KMS-11 (cell line): ENCODE measurements around the gene IL1RAPL2.

Experiments used
- H2AFZ ChIP-seq: fragments of 200-600 bp; sonication (generic); 2 replicates; pipeline ENCODE4 v1.6.1; 2016; ENCODE audit warnings: antibody characterized with exemption, mixed run types, low read depth
- H3K27ac ChIP-seq: fragments of 200-600 bp; sonication (generic); 2 replicates; pipeline ENCODE4 v1.6.1; 2016; ENCODE audit warnings: mild to moderate bottlenecking, mixed run types
- H3K27me3 ChIP-seq: fragments of 200-600 bp; sonication (generic); 2 replicates; pipeline ENCODE4 v1.6.1; 2017; ENCODE audit warnings: mild to moderate bottlenecking, low read depth, mixed run types, moderate library complexity; ENCODE audit not compliant: insufficient read depth
- H3K36me3 ChIP-seq: fragments of 200-600 bp; sonication (generic); 2 replicates; pipeline ENCODE4 v1.6.1; 2017; ENCODE audit warnings: mild to moderate bottlenecking, mixed run types; ENCODE audit not compliant: insufficient read depth
- H3K4me1 ChIP-seq: fragments of 200-600 bp; sonication (generic); 2 replicates; pipeline ENCODE4 v1.6.1; 2016; ENCODE audit warnings: mild to moderate bottlenecking, low read depth, mixed run types; ENCODE audit not compliant: poor library complexity, severe bottlenecking
- H3K4me2 ChIP-seq: fragments of 200-600 bp; sonication (generic); 2 replicates; pipeline ENCODE4 v1.7.0; 2016; ENCODE audit warnings: mild to moderate bottlenecking, mixed run types
- H3K4me3 ChIP-seq: fragments of 200-600 bp; sonication (generic); IDR thresholded peaks from 2 replicates; pipeline ENCODE4 v1.6.1; 2017; ENCODE audit warnings: low read depth, low read length, mixed read lengths; ENCODE audit not compliant: insufficient read depth
- H3K79me2 ChIP-seq: fragments of 200-600 bp; sonication (generic); 2 replicates; pipeline ENCODE4 v1.6.1; 2016; ENCODE audit warnings: low read depth, mixed run types; ENCODE audit not compliant: insufficient read depth
- H3K9ac ChIP-seq: fragments of 200-600 bp; sonication (generic); 2 replicates; pipeline ENCODE4 v1.6.1; 2016; ENCODE audit warnings: mild to moderate bottlenecking, mixed run types
- H4K20me1 ChIP-seq: fragments of 200-600 bp; sonication (generic); 2 replicates; pipeline ENCODE4 v1.6.1; 2016; ENCODE audit warnings: mild to moderate bottlenecking, mixed run types; ENCODE audit not compliant: insufficient read depth
- CTCF ChIP-seq: fragments of 200-600 bp; sonication (generic); conservative IDR thresholded peaks from 2 replicates; pipeline ENCODE4 v1.6.1; 2017; ENCODE audit warnings: low read depth, mild to moderate bottlenecking, antibody characterized with exemption, low read length, moderate library complexity, mixed read lengths

IL1RAPL2 gene

GRCh38 chrX:105451401-105451800 is 885.4 kb downstream of the IL1RAPL2 start:
- H3K36me3 ChIP-seq: no peaks in the 10 kb centered on the region

GRCh38 chrX:105458846-105459245 is 892.8 kb downstream of the IL1RAPL2 start:
- no peaks in the 10 kb centered on the region for H4K20me1 ChIP-seq
- H3K36me3 ChIP-seq: no peaks in the 10 kb centered on the region
- H3K79me2 ChIP-seq: no peaks in the 10 kb centered on the region
- peaks cover 12% of the 10 kb centered on the region for H3K4me1 ChIP-seq
- no peak overlapping the region for H3K4me3 ChIP-seq
- H3K27me3 ChIP-seq: no peaks in the 10 kb centered on the region
- no peak overlapping the region for H3K27ac ChIP-seq
- no peak for TF ChIP-seq CTCF
- H2AFZ ChIP-seq: no peak overlapping the region
- H3K4me2 ChIP-seq: no peak overlapping the region
- no peak overlapping the region for H3K9ac ChIP-seq

More at GRCh38 chrX:105451401-105451800, 885.4 kb downstream of the IL1RAPL2 start:
- H3K79me2 ChIP-seq: no peaks in the 10 kb centered on the region
- H3K4me3 ChIP-seq: no peak overlapping the region
- no peaks in the 10 kb centered on the region for H3K4me1 ChIP-seq
- H3K9ac ChIP-seq: no peak overlapping the region
- no peak overlapping the region for H2AFZ ChIP-seq
- no peak overlapping the region for H3K4me2 ChIP-seq
- no peak for TF ChIP-seq CTCF
- H3K27ac ChIP-seq: no peak overlapping the region
- H4K20me1 ChIP-seq: no peaks in the 10 kb centered on the region
- H3K27me3 ChIP-seq: no peaks in the 10 kb centered on the region

GRCh38 chrX:105460376-105460775 is 894.4 kb downstream of the IL1RAPL2 start:
- Histone ChIP-seq H3K4me2 (0 out of 2 replicates have a peak overlapping the region, but pooled peaks have one; percentile 9), H3K79me2 (no peaks in the 10 kb centered on the region), H3K9ac (no peak overlapping the region), H2AFZ (no peak overlapping the region; the same call in 1 of the 2 replicates), H4K20me1 (no peaks in the 10 kb centered on the region), H3K36me3 (no peaks in the 10 kb centered on the region), H3K27me3 (no peaks in the 10 kb centered on the region), H3K4me1 (peaks cover 12% of the 10 kb centered on the region), H3K27ac (no peak overlapping the region), H3K4me3 (no peak overlapping the region)
- no peak for TF ChIP-seq CTCF

GRCh38 chrX:105461016-105461415 is 895.0 kb downstream of the IL1RAPL2 start:
- no peaks in the 10 kb centered on the region for H3K36me3 ChIP-seq
- no peak overlapping the region for H3K4me3 ChIP-seq
- H3K27me3 ChIP-seq: no peaks in the 10 kb centered on the region
- H2AFZ ChIP-seq: no peak overlapping the region
- H3K4me2 ChIP-seq: no peak overlapping the region
- H3K4me1 ChIP-seq: peaks cover 12% of the 10 kb centered on the region
- no peak overlapping the region for H3K27ac ChIP-seq
- H3K9ac ChIP-seq: no peak overlapping the region
- H3K79me2 ChIP-seq: no peaks in the 10 kb centered on the region
- no peak for TF ChIP-seq CTCF
- no peaks in the 10 kb centered on the region for H4K20me1 ChIP-seq
